Globus pallidus (tissue), 1 donor: Measurements from ENCODE around the gene GP1BB.

ENCODE experiments used
- DNase-seq: peaks from one replicate; pipeline ENCODE4 v3.0.0-alpha.2; 2015; ENCODE audit warnings: low spot score

Gene GP1BB

GRCh38 chr22:19742160-19743066 is 19.1 kb downstream of the GP1BB start:
- no peak for DNase-seq

GRCh38 chr22:19743081-19743480 is 19.7 kb downstream of the GP1BB start:
- DNase-seq = no peak

GRCh38 chr22:19743651-19744050 is 20.3 kb downstream of the GP1BB start:
- no peak for DNase-seq

GRCh38 chr22:19744350-19745006 is 21.1 kb downstream of the GP1BB start:
- DNase-seq = no peak

- no peak for DNase-seq
Observed at GRCh38 chr22:19745155-19746101, 22.1 kb downstream of the GP1BB start.

GRCh38 chr22:19746726-19747125 is 23.4 kb downstream of the GP1BB start:
- DNase-seq = no peak

GRCh38 chr22:19747551-19747950 is 24.2 kb downstream of the GP1BB start:
- DNase-seq = no peak

GRCh38 chr22:19748139-19748538 is 24.8 kb downstream of the GP1BB start:
- no peak for DNase-seq

- DNase-seq = no peak
Observed at GRCh38 chr22:19748991-19749664, 25.8 kb downstream of the GP1BB start.

GRCh38 chr22:19749876-19750275 is 26.5 kb downstream of the GP1BB start:
- no peak for DNase-seq

GRCh38 chr22:19750507-19751490 is 27.5 kb downstream of the GP1BB start:
- DNase-seq = no peak

GRCh38 chr22:19751497-19752245 is 28.3 kb downstream of the GP1BB start:
- DNase-seq = no peak

- no peak for DNase-seq
Observed at GRCh38 chr22:19753090-19753842, 29.9 kb downstream of the GP1BB start.

- DNase-seq = no peak
Observed at GRCh38 chr22:19753996-19754700, 30.8 kb downstream of the GP1BB start.

GRCh38 chr22:19754701-19755144 is 31.4 kb downstream of the GP1BB start:
- DNase-seq = no peak

GRCh38 chr22:19755145-19755710 is 31.9 kb downstream of the GP1BB start:
- DNase-seq = no peak

GRCh38 chr22:19755722-19756287 is 32.5 kb downstream of the GP1BB start:
- no peak for DNase-seq
